Stimulated activated CD4-positive, alpha-beta T cell treated with anti-CD3 and anti-CD28 coated beads, Interleukin-2, amount 100 ng/mL, for 24 hours (primary cell): ENCODE results near the gene ARHGAP8.

Experiments
- DNase-seq, 2 donors: peaks; one replicate each; pipeline ENCODE4 v3.0.0-alpha.2; 2020

Gene ARHGAP8

GRCh38 chr22:44865193-44866057 lies 113.0 kb downstream of the ARHGAP8 start:
- DNase-seq, result no peak

- no peak for DNase-seq
Measured at GRCh38 chr22:44869196-44869595, 116.8 kb downstream of the ARHGAP8 start.

DNA sequence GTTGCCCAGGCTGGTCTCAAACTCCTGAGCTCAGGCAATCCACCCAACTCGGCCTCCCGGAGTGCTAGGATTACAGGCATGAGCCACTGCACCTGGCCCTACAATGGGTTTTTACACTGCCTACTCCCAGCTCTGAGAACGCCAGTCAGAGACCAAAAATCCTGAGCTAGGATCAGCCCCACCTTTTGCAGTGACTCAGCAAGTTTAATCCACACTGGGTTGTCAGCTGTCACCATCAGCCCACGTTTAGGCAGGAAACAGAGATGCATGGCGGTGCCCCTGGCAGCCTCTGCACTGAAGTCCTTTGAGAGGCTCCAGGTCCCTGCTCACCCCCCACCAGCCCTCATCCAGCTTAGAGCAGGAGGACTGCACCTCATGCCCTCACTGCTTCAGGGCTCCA lies 117.6 kb downstream of the ARHGAP8 start:
- no peak for DNase-seq

DNA sequence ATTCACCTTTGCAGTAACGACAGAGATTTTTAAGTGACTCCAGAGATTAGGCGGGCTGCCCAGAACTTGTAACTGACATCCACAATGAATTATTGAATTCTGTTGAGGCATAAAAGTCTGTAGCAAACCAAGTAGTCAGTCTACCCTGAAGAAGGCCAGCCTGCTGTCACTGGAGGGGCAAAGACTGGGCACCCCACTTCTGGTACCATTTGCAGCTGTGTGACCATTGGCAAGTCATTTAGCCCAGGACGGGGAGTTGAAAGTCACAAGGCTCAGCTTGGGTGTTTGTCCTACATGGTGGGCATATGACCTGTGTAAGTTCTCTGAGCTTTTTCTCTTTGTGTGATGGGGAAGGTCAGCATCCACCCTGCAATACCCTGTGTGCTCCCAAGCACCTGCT lies 119.4 kb downstream of the ARHGAP8 start:
- DNase-seq, result no peak

- DNase-seq, result no peak
Measured at GRCh38 chr22:44876921-44877320, 124.5 kb downstream of the ARHGAP8 start.

DNA sequence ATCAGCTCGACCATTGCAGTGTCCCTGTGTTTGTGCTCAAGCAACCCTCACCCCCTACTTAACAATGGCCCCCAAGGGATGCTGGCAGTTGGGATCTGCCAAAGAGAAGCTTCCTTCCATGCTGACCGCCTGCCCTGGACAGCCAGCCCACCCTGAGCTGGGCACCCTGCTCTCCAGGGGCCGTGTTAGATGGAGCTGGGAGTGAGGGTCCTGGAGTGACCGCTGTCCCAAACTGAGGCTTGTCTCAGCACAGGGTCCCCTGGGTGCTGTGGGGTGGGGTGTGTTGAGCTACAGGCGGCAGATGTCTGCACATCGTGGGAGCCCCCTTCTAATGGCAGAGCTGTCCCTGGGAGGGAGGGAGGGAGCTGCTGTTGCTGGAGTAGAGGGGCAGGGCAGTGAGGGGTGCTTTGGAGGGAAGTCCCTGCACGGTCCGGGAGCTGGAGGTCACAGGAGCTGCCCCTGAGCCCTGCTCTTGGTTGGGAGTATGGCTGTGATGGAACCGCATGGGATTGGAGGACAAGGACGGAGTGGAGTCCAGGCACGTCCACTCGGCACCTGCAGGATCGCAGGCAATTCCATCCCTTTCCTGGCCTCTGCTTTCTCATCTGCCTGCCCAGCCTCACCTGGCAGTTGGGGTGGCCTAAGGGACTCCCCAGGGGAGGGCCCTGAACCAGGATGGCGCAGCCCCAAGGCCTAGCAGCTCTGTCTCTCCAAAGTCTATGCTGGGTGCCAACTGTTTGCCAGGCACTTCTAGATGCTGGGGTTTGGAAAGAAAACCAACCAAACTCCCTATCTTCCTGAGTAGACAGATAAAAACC lies 126.3 kb downstream of the ARHGAP8 start:
- DNase-seq, result no peak

- DNase-seq, result no peak
Measured at GRCh38 chr22:44879301-44879680, 126.9 kb downstream of the ARHGAP8 start.

DNA sequence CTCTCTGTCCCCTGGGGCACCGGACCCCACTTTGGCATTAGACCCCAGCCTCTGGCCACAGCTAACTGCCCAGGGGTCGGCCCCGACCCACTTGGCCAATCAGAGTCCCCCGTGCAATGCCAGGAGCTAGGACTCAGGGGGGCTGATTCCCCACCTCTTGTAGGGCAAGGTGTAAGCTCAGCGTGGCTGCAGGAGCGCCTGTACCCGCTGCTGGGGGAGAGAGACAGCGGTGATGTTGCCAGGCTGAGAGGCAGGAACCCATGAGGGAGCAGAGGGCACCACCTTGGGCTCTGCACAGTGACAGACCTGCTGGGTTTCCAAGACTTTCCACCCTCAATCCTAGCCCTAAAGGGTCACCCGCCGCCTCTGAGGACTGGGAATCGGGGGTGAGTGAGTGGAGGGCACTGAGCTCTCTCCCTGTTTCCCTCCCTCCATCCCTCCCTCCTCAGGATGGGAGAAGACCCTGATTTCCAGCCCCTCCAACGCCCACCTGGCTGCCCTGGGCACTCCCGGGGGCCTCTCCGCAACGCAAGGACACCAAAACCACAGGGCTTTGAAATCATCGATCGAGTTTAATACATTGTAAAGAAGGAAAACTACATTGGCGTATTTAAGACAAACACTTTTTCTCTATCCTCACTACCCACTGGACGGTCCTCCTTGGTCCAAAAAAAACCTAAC lies 128.4 kb downstream of the ARHGAP8 start:
- DNase-seq, result no peak

DNA sequence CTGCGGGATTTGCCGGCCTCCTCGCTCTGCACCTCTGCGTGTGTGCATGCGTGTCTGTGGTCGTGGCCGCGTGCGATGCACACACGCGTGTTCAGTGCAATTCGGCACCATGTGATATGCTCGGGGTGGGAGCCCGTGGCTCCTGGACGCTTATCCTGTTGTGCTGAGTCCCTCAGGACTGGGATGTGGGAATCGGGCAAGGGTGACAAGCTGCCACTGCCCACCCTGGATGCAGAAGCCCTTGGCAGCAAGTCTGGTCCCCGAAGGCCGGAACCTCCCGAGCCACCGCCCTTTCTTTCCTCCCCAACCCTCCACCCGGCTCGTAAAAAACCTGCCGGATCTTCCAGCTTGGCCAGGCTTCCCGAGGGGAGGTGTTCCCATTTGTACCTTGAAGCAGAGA lies 129.2 kb downstream of the ARHGAP8 start:
- no peak for DNase-seq

DNA sequence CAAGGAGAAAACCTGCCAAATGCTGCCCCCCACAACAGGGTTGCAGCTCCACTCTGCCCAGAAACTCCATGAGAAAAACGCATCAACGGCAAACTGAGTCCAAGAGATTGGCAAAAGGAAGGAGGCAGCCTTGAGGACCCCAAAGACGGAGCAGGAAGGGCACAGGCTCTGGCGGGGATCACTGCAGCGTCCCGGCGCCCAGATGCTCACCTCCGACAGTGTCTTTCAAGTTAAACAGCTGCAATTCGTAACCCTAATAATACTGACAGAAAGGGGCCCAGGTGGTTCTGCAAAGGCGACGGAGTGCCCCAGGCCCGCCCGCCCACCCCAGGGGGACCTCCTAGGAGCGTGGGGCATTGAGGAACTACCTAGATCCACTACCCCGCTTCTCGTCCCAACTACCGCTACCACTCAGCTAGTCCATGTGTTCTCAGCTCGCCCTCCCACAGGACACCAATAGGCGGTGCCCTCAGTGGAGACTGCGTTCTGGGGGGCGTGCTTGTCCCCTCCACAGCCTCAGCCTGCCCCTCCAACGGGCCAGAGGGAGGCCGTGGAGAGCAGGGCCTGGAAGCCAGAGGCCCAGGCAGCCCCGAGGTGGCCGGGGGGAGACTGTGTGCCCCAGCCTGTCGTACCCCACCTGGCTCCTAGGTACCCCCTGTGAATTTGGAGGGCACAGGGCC lies 130.0 kb downstream of the ARHGAP8 start:
- DNase-seq, result no peak

- DNase-seq, result no peak
Measured at GRCh38 chr22:44883011-44883421, 130.6 kb downstream of the ARHGAP8 start.

DNA sequence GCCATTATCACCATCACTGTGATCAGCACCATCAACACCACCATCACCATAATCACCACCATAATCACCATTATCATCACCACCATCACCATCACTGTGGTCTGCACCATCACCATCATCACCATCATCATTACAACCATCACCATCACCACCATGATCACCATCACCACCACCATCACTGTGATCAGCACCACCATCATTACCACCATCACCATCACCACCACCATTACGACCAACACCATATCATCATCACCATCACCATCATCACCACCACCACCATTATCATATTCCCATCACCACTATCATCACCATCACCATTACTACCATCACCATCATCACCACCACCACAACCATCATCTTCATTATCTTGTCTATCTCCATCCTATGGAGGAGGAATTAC lies 132.2 kb downstream of the ARHGAP8 start:
- no peak for DNase-seq

DNA sequence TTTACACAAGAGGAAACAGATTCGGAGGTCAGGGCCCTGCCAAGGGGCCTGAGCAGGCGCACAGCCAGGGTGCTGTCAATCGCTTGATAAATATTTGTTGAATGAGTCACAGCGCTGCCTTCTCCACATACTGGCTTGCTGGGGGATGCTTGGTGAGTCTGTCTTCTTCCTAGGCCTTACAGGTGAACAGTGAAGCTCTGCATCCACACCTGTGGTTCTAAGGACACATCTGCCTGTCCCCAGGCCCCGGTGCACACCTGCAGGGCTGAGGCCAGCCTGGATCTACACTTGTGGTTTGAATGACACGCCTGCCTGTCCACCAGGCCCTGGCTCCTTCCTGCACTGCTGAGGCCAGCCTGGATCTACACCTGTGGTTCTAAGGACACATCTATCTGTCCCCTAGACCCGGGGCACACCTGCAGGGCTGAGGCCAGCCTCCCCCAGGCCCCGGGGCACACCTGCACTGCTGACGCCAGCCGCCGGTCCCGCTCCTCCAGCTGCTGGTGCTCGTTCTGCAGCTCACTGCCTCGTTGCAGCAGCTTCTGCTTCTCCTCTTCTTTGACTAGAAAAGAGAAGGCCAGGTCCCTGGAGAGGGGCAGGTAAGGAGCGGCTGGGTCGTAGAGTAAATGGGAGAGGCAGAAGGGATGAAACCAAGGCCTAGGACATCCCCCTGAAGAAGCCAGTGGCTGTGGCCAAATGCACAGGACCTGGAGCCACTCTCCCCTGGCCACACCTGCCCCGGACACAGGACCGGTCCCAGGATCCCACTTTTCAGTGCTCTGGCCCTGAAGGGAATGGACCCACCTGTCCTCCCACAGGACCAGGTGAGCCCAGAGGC lies 132.8 kb downstream of the ARHGAP8 start:
- DNase-seq, result no peak

DNA sequence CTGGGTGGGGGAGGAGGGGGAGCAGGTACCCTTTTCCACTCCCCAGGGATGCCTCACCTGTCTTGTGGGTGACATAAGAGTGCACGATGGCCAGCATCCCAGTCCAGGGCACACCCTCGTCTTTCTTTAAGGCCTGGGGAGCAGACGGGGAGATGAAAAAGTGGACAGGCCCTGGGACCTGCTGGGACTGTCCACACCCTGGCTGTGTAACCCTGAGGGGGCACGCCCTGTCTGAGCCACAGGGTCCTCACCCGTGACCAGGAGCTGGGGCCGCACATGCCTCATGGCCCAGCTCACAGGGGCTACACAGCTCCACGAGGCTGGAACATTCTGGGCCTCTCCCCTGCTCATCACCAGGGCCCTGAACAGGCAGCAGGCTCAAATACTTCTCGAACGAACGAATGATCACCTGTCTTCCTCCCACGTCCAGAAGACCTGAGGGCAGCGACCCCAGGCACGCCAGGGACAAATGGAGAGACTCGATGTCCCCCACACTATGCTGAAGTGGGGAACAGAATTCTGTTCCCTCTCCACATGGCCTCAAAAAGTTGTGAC lies 133.5 kb downstream of the ARHGAP8 start:
- DNase-seq, result no peak

DNA sequence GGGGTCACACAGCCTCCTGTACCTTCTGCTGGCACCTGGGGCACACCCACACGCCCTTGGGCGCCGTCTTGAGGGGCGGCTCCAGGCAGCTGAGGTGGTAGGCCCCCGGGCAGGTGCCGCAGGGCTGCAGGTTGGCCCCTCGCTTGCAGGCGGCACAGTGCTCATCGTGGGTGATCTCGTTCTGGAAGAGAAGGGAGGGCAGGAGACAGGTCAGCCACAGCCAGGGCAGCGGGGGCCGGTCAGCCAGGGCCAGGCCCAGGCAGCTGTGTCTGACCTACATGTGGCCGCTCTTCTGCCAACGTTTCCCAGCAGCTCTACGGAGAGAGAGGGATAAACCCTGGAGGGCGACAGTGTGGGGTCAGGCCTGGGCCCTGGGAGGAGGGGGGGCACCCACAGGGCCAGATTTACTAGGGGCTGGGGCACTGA lies 135.6 kb downstream of the ARHGAP8 start:
- no peak for DNase-seq

GRCh38 chr22:44888491-44889254 lies 136.3 kb downstream of the ARHGAP8 start:
- no peak for DNase-seq

- no peak for DNase-seq
Measured at GRCh38 chr22:44889255-44889878, 137.0 kb downstream of the ARHGAP8 start.

- DNase-seq, result no peak
Measured at GRCh38 chr22:44890416-44891292, 138.3 kb downstream of the ARHGAP8 start.

DNA sequence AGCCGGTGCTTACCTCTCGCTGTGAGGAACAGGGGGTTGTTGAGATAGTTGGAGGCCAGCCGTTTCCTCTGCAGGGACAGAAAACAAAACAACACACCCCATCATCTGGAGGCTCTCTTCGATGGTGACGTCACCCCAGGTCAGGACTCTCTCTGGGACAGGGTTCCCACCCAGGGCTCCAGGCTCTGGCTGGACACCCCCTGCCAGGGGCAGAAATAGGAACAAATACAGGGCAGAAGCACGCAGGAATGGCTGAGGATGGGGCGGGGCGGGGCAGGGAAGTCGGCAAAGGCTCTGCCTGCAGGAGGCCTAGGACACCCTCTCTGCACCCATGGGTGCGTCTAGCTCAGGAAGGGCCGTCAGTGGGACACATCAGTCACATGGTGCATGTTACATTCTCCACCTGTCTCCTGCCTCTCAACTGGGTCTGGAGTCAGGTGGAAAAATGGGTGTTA lies 138.9 kb downstream of the ARHGAP8 start:
- no peak for DNase-seq
